ENCODE measurements around the gene TMPRSS11D.

TMPRSS11D gene

GRCh38 chr4:67879486-67879885 is 4.3 kb downstream of the TMPRSS11D start:
- TF ChIP-seq, protein P1, sequence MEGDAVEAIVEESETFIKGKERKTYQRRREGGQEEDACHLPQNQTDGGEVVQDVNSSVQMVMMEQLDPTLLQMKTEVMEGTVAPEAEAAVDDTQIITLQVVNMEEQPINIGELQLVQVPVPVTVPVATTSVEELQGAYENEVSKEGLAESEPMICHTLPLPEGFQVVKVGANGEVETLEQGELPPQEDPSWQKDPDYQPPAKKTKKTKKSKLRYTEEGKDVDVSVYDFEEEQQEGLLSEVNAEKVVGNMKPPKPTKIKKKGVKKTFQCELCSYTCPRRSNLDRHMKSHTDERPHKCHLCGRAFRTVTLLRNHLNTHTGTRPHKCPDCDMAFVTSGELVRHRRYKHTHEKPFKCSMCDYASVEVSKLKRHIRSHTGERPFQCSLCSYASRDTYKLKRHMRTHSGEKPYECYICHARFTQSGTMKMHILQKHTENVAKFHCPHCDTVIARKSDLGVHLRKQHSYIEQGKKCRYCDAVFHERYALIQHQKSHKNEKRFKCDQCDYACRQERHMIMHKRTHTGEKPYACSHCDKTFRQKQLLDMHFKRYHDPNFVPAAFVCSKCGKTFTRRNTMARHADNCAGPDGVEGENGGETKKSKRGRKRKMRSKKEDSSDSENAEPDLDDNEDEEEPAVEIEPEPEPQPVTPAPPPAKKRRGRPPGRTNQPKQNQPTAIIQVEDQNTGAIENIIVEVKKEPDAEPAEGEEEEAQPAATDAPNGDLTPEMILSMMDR (IDR thresholded peaks at IDR 0.05; ENCODE audit: low read depth, low read length), result no peak
- H3K4me3 ChIP-seq (ENCODE audit: low read depth, low read length), result no peak overlapping the region

DNA sequence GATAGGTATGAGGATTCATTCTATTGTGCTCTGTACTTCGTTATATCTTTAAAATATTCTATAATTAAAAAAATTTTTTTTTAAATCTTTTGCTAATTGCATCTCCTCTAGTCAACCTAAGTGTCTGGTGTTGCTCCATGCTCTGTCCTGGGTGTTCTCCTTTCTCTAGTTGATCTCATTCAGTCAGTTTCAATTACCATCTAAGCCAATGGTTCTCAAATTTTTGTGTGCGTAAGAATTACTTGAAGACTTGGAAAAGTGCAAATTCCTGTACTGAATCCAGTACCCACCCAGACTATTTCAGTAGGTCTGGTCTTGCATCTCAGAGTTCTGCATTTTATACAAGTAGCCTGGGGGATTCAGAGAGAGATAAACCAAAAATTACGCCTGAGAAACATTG is 6.7 kb downstream of the TMPRSS11D start:
- TF ChIP-seq, protein P1 (IDR thresholded peaks at IDR 0.05; ENCODE audit: low read depth, low read length), result no peak
- no peak overlapping the region for H3K4me3 ChIP-seq (ENCODE audit: low read depth, low read length)

- no peak overlapping the region for H3K4me3 ChIP-seq (ENCODE audit: low read depth, low read length)
- TF ChIP-seq, protein P1 (IDR thresholded peaks at IDR 0.05; ENCODE audit: low read depth, low read length), result no peak
These were observed 8.8 kb downstream of the TMPRSS11D start for GRCh38 chr4:67874986-67875385.

DNA sequence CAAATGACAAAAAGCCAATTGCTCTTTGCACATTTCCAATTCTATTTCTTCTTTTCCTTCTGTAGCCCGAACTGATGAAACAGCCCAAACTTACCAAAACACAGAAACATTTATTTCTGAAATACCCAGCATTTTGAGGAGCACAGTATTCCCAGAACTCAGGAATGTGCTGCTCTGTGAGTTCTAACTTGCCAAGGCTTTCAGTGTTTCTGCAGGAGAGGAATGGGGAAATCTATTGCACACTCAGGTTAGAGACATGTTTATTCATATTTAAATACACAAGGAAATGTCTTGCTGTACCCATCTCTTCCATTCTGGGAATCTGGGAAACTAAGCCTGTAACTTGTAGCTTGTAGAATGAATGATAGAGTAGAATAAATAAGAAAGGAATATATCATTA is 10.7 kb downstream of the TMPRSS11D start:
- no peak overlapping the region for H3K4me3 ChIP-seq (ENCODE audit: low read depth, low read length)
- TF ChIP-seq, protein P1 (IDR thresholded peaks at IDR 0.05; ENCODE audit: low read depth, low read length), result no peak

GRCh38 chr4:67871867-67872266 is 11.9 kb downstream of the TMPRSS11D start:
- no peak overlapping the region for H3K4me3 ChIP-seq (ENCODE audit: low read depth, low read length)
- TF ChIP-seq, protein P1 (IDR thresholded peaks at IDR 0.05; ENCODE audit: low read depth, low read length), result no peak

GRCh38 chr4:67869580-67870190 is 14.1 kb downstream of the TMPRSS11D start:
- TF ChIP-seq, protein P1 (IDR thresholded peaks at IDR 0.05; ENCODE audit: low read depth, low read length), result no peak
- H3K4me3 ChIP-seq (ENCODE audit: low read depth, low read length), result no peak overlapping the region

DNA sequence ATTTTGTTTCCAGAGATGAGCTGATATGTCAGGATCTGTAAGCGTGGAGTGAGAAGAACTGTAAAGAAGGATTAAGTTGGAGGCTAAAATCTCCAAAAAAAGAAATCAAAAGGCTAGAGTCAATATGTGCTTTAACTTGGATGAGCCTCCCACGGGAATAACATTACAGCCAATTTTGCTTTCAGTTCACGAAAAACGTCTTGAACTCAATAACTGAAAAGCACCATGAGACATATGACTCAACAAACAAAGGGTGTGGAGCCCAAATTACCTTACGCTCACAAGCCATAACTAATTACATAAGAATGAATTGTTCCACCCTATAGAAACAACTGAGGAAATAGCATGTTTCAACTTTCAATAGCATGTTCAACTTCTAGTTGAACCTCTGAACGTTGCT is 22.3 kb downstream of the TMPRSS11D start:
- no peak overlapping the region for H3K4me3 ChIP-seq (ENCODE audit: low read depth, low read length)
- TF ChIP-seq, protein P1 (IDR thresholded peaks at IDR 0.05; ENCODE audit: low read depth, low read length), result no peak

Measured in WI38 (cell line).